SHP77 treated with DMSO at 0.1 percent for 48 hours (cell line): Measurements from ENCODE around the gene LRFN2.

Experiments
- DNase-seq: peaks from one replicate; lab custom pipeline; 2025; lab: John Stamatoyannopoulos, UW

LRFN2 gene

DNA sequence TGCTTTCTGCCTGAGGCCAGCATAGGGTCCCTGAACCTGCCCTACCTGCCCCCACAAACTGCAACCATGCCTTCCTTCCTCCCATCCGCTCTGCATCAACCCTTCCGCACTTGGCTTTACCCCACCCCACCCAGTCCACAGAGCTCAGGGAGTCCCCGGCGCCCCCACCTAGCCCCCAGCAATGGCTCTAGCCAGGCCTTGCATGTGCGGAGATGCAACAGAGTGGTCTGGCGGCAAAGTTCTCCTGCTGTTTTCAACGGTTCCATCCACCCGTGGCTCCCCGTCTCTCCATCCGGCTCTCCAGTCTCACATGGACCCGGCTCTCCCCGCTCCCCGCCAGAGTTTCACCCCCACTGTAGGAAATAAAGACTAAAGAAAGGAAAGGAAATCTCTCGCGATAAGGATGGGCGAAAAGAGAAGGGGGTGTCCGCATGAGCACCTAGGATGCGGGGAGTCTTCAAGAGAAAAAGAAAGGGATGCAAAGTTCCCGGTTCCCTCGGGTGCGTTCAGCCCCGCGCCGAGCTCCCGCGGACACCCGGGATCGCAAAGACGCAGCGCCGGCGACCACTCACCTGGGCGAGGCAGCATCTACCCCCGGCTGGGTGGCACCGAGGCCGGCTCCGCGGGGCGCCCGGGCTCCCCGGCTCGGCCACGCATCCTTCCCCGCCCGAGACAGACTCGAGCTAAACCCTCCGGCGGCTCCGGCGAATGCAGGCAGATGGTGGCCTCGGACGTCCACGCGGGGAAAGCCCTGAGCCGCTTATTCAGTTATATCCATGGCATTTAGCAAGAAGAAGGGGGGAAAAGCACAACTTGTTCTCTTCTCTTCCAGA lies 579 bp downstream of the LRFN2 start:
- DNase-seq: no peak

DNA sequence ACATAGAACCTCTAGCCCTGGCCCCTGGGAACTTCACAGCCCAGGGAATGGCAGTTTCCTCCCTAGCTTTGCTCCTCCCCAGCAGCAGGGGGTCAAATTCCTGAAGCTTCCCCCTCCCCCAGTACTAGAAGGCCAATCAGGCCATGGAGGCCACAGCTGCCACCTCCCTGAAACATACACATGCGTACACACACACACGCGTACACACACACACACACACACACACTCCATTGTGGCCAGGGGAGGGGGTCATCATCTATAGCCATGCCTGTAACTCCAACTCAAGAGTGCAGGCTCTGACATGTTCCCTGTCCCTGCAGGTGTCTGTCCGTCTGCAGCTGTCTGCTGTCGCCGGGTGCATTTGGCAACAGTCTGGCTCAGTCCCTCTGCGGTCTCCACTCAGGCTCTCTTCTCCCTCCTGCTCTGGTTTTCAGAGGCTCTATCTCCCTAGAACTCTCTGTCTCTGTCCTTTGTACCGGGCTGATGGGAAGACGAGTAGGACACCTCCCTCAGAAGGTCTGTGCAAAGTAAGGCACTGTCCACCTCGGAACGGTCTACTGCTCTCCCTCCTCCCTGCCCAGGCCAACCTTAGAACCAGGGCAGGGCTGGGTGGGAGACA lies 1.4 kb downstream of the LRFN2 start:
- DNase-seq: peak; percentile 92

DNA sequence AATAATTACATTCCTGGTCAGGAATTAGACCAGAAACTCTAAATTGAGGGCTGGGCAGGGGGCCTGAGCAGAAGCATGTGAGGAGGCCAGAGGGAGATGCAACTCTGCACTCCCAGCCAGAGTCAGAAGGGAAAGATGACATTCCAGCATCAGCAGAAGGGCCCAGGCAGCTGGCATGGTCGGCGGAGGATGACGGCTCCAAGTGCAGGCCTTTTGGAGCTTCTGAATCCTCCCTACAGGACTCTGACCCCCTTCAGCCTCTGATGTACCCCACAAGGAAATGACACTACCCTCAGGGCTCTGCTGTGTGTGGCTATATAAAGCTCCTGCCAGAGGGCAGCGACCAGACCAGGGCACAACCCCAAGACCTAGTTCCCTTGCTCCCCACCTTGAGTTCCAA lies 1.9 kb downstream of the LRFN2 start:
- no peak for DNase-seq

DNA sequence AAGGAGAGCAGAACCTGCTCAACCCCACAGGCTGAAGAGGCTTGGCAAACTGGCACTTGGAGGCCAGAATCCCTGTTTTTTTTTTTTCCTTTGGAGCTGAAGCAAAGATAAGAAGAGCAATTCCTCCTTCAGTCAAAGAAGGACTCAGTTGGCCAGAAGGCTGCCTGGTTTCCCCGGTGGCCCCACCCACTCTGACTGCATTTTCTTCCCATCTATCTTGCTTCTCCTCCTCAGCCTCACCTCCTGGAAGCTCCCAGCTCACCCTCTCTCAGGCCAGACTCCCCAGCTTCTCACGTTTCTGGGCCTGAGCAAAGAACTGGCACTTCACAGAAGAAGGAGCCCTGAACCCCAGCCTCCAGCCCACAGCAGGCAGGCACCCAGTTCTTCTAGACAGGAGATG lies 2.4 kb downstream of the LRFN2 start:
- DNase-seq: no peak

- DNase-seq: peak; percentile 19
These were observed 3.5 kb downstream of the LRFN2 start for GRCh38 chr6:40583709-40584108.

- DNase-seq: no peak
These were observed 4.3 kb downstream of the LRFN2 start for GRCh38 chr6:40582892-40583291.

GRCh38 chr6:40579101-40579500 lies 8.1 kb downstream of the LRFN2 start:
- no peak for DNase-seq

- DNase-seq: no peak
These were observed 9.5 kb downstream of the LRFN2 start for GRCh38 chr6:40577672-40578071.

GRCh38 chr6:40573221-40573620 lies 13.9 kb downstream of the LRFN2 start:
- DNase-seq: no peak

DNA sequence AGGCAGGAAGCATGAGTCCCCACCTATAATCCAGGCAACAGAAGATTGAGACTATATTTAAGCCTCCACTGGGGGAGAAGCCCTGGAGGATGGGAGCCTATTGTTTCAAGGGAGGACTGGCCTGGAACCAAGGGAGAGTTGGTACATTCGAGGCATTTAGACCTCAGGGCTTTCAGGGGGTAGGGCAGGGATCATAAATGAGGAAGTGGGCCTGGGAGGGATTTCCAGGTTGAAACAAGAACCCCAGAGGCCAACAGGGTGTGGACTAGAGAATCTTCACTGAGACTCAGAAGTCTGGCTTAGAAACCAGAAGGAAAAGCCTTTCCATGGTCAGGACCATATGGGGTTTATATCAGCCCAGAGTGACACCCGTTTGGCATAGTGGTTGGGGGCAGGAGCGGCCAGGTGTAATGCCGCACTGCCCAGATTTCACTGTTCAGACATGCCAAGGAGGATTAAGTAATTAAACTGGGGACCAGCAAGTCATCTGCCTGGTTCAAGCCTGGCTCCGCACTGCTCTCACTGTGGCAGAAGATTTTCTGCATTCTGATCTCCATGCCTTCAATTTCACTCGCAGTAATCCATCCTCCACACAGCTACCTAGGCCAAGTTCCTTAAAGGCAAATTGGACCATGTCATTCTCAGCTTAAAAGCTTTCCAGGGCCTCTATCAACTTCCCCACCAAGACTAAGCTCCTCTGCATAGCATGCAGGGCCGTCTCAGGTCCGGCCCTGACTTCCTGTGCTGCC lies 17.8 kb downstream of the LRFN2 start:
- DNase-seq: no peak

- no peak for DNase-seq
These were observed 19.0 kb downstream of the LRFN2 start for GRCh38 chr6:40568062-40568708.

DNA sequence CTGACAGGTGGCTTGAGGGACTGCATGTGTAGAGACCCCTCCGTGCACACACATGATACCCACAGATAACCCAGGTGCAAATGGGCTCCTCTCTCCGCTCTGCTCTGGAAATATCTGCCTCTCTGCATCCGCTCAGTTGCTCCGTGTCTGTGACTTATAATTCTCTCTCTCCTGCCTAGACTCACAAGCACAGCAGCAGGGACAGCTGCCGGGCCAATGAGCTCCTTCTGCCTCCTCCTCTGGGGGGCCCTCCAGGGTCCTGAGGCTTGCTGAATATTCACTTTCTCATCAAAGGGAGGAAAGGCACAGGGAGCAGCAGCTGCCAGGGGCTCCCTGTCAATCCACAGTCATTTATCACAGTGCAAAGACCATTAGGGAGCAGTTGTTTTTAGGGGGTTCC lies 24.1 kb downstream of the LRFN2 start:
- no peak for DNase-seq

DNA sequence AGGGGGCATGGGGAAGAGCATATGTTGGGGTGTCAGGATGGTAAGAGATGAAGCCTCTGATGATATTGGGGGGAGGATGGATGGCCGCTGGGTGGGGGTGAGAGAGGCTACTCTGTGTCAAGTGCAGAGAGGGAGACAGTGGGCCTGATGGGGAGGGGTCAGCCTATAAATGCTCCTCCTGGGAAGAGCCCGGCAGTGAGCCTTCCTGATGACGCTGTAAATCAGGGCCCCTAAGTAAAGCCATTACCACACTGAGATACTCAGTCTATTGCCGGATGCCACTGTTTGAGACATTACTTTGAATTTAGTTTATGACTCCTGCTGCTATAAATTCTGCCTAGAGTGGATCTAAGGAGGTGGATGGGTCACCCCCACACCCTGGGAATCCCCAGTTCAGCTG lies 28.1 kb downstream of the LRFN2 start:
- no peak for DNase-seq

GRCh38 chr6:40558102-40558501 lies 29.1 kb downstream of the LRFN2 start:
- DNase-seq: no peak

- DNase-seq: no peak
These were observed 30.3 kb downstream of the LRFN2 start for GRCh38 chr6:40556881-40557280.

- no peak for DNase-seq
These were observed 31.1 kb downstream of the LRFN2 start for GRCh38 chr6:40556023-40556422.

DNA sequence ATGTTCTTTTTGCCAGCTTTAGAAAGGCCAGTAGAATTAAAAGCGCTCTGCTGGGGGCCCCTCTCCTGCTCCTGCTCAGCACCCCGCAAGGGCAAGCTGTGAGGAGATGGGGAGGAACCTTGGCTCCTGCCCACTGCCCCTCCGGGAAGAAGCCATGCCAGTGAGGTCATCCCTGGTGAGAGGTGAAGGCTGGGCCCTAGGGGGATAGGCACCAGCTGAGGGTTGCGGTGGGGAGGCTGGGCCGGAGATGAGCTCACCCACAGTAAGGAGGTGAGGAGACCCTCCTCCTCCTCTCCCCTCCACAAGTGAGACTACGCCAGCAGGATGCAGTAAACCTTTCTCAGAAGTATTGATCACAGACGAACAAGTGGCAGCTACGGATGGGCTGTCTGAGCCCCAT lies 32.1 kb downstream of the LRFN2 start:
- DNase-seq: no peak

DNA sequence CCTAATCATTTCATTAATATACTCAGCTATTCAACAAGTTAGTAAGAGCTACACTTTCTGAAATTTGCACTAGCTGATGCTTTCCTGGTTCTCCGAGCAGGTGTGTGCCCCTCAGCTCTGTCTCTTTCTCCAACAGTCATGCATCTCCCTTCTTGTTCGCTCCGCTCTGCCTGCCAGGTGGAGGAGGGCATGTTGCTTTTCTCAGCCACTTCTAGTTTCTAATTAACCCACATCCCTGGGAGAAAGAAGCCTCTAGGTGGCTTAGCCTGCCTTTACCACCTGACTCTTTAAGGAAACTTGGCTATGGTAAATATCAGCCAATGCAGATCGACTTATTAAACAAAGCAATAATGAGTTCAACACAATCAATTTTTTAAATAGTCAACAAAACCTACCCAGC lies 34.2 kb downstream of the LRFN2 start:
- DNase-seq: no peak

DNA sequence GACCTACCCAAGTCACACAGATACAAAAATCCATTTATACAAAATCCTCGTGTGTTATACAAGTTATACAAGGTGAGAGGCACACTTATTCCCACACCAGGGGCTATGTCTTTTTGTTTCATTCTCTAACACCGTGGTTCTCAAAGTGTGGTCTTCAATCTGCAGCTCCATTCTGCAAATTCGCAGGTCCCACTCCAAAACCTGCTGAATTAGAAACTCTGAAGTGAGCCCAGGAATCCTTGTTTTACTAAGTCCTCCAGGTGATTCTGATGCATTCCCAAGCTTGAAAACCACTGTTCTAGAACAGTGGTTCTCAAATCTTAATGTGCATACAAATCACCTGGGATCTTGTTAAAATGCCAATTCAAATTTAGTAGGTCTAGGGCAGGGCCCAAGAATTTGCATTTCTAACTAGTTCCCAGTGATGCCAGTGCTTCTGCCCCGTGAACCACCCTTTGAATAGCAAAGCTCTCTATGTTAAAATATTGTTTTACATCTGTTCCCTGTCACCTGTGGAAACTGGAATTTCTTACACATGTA lies 35.1 kb downstream of the LRFN2 start:
- DNase-seq: no peak

DNA sequence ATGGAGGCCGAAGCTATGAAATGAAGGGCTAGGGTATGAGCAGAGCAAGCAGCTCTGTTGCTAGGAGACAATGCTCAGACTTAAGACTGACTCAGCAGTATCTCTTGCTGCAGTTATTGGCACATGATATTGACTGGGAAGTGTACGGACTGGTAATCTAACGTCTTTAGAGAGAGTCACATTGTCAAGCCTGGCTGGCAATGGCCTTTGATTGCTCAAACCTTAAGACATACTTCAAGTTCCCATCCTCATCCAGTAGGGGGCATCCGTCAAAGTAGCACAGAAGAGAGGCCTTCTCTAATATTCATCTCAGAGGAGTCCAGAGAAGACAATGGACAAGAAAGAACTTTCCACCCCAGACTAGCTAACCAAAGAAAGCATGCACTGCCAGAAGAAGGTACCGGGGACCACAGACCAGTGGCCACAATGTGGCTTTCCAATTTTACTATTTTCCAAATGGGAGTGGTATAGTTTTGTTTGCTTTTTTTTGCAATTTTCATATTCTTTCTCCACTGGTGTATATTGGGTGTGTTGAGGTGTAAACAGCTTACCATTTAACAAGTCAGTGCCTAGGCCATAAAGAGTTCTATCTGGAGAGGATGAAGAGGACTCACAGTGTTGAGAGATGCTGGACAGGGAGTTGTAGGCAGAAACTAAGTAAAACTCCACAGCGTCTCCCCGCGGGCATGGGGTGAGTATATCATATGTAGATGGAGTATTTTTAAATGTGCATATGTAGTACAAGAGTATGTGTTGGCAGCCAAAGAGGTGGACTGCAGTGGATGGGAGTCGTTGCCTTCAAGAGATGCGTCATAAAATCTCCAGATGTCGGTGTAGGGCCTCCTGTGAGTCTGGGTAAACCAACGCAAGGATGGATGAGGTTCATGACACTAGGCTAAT lies 36.7 kb downstream of the LRFN2 start:
- peak; percentile 6 for DNase-seq

DNA sequence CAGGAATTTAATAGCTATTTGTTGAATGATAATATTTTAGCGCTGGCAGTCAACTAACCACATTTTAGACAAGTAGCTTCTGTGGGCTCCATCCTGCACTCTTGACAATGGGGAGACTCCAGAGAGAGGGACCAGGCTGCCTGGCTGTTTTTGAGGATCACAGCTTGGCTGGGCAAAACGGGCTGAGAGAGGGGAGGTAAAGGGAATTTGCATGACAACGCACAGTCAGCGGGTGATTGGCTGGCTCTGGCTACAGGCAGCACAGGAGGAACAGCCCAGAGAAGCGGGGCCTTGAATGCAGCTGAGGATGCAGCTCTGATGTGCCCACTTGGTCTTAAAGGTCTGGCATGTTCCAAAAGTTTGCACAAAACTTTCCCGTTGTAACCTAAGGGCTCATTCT lies 41.2 kb downstream of the LRFN2 start:
- DNase-seq: no peak
